Muscle of leg (tissue), 11 donors: ENCODE measurements around the gene CTIF. TPM values are rescaled to one million over a fixed set of nuclear protein-coding genes. Genes with fewer than 3 reads are reported as not detected.

Experiments used
- DNase-seq: peaks from one replicate; pipeline ENCODE4 v3.0.0; 2013
- H3K27ac ChIP-seq: one replicate; pipeline ENCODE4 v1.5.1; 2013; ENCODE audit warnings: mild to moderate bottlenecking, low read length, control low read depth
- H3K27me3 ChIP-seq: one replicate; pipeline ENCODE4 v1.6.1; 2013; ENCODE audit warnings: low read length; ENCODE audit not compliant: control insufficient read depth, insufficient read depth
- H3K36me3 ChIP-seq: one replicate; pipeline ENCODE4 v1.6.1; 2013; ENCODE audit warnings: low read length; ENCODE audit not compliant: control insufficient read depth, insufficient read depth
- H3K4me1 ChIP-seq: one replicate; pipeline ENCODE4 v1.6.1; 2013; ENCODE audit warnings: low read length; ENCODE audit not compliant: control insufficient read depth, insufficient read depth
- H3K4me3 ChIP-seq: one replicate; pipeline ENCODE4 v1.5.1; 2013; ENCODE audit warnings: low read length, control low read depth
- H3K9me3 ChIP-seq: replicated peaks from 2 replicates; pipeline ENCODE4 v1.6.1; 2013; ENCODE audit warnings: low read depth, low read length; ENCODE audit not compliant: control insufficient read depth
- WGBS: methylation state at CpG from one replicate; pipeline ENCODE4 v1.1.5; 2013; ENCODE audit warnings: missing lambda C conversion rate; ENCODE audit not compliant: insufficient coverage; 5-methylcytosine and 5-hydroxymethylcytosine counted together
- polyA plus RNA-seq, 8 donors: library from polyadenylated mRNA; unstranded; fragments of 120-200 nt; gene quantifications; one replicate each; pipeline versions ENCODE4 v1.2.1 to v1.2.3, GENCODE V29; 2013; ENCODE audit warnings: inconsistent platforms in 1 of 8, low replicate concordance in 1 of 8; ENCODE audit not compliant: insufficient read length in 8 of 8, insufficient read depth in 1 of 8
- total RNA-seq: library from RNA; stranded (reverse); fragments of 120-200 nt; gene quantifications from one replicate; pipeline ENCODE4 v1.2.4, GENCODE V29; 2013

The CTIF gene
- total and polyA plus RNA-seq, 9 donors = 16.3 to 46.8 (median 32.5) TPM

DNA sequence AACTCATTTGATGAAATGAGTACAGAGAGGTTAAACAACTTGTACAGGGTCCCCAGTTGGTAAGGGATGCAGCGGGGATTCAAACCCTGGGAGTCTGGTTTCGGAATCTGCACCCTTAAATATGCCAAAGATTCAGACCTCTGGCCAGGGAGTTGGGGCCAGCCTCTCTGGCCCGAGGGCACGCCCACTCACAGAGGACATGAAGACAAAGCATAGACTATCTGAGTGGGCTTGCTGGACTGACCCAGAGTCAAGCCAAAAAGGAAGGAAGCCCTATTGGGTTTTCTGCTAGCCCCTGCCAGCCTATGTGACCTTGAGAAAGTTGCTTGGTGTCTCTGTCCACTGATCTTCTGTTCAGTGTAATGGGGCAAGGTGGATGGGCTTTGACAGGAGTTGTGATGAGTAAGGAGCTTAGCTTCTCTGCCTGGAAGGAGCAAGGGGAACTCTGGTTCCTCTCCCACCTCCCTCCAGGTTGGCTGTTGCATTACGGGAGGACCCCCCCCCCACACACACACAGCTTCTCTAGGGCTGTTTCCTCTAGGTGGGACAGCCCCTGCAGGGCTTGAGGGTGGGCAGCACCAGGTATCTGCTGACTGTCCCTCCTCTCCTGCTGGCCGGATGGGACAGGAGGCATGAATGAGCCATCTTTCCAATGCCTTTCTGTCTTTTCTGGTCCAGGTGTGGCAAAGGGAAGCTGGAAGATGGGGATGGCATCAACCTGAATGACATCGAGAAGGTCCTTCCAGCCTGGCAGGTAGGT is 131.3 kb downstream of the CTIF start:
- H3K27me3 ChIP-seq = no peaks in the 10 kb centered on the region
- no peak overlapping the region for H3K27ac ChIP-seq
- peaks cover 16% of the 10 kb centered on the region for H3K9me3 ChIP-seq
- H3K4me3 ChIP-seq = no peak overlapping the region
- DNase-seq = no peak
- no peaks in the 10 kb centered on the region for H3K4me1 ChIP-seq
- WGBS = 89% methylated on average over 2 of the region's 7 CpGs
- peaks cover 46% of the 10 kb centered on the region for H3K36me3 ChIP-seq

DNA sequence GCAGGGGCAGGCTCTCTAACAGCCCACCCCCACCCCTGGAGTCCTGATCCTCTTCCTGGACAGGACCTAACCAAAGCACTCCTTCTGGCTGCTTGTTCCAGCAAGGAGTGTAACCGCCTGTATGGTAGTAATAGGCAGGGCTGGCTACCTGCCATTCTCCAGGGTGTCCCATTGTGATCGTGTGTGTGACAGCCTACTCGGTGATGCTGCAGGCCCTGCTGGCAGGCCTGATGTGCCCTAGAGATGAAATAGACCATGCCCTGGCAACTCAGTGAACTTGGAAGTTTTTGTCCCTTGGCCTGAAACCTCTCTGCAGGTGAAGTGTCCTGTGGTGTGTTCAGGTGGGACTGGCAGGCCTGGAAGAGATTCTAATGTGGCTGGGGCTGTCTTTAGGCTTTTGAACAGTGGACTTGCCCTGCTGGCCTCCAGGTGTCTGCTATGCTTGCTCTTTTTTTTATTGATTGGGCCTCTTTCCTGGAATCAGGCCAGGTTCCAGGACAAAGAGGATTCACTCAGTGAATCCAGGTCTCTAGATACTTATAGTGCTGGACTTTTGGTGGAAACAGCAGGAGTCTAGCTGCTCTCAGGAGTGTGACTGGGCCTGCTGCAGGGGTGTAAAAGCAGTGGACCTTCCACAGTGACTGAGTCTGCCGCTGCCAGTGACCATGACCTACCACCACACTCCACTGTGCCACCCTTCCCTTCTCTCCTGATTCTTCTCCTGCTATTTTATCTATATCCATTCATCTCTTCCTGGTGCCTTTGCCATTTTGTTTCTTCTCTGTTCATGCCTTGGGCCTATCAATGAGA is 132.1 kb downstream of the CTIF start:
- no peak overlapping the region for H3K27ac ChIP-seq
- peaks cover 42% of the 10 kb centered on the region for H3K36me3 ChIP-seq
- H3K4me3 ChIP-seq = no peak overlapping the region
- 97% methylated on average over 4 of the region's 4 CpGs for WGBS
- no peaks in the 10 kb centered on the region for H3K27me3 ChIP-seq
- DNase-seq = no peak
- H3K9me3 ChIP-seq = peaks cover 12% of the 10 kb centered on the region
- H3K4me1 ChIP-seq = peaks cover 4% of the 10 kb centered on the region

DNA sequence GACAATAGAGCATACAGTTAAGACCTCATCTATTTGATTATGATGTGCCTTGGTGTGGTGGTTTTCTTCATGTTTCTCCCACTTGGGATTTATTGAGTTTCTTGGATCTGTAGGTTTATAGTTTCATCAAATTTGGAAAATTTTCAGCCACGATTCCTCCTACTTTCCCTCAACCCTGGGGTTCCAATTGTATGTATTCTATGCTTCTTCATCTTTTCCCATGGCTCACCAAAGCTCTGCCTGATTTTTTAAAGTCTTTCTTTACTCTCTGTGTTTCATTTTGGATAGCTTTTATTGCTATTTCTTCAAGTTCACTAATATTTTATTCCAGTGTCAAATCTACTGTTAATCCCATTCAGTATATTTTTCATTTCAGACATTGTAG is 132.7 kb downstream of the CTIF start:
- peaks cover 12% of the 10 kb centered on the region for H3K9me3 ChIP-seq
- no peak overlapping the region for H3K4me3 ChIP-seq
- H3K36me3 ChIP-seq = peaks cover 36% of the 10 kb centered on the region
- H3K4me1 ChIP-seq = peaks cover 4% of the 10 kb centered on the region
- no peaks in the 10 kb centered on the region for H3K27me3 ChIP-seq
- no CpG with 5 or more reads among the region's 1 CpG for WGBS
- no peak overlapping the region for H3K27ac ChIP-seq
- no peak for DNase-seq

DNA sequence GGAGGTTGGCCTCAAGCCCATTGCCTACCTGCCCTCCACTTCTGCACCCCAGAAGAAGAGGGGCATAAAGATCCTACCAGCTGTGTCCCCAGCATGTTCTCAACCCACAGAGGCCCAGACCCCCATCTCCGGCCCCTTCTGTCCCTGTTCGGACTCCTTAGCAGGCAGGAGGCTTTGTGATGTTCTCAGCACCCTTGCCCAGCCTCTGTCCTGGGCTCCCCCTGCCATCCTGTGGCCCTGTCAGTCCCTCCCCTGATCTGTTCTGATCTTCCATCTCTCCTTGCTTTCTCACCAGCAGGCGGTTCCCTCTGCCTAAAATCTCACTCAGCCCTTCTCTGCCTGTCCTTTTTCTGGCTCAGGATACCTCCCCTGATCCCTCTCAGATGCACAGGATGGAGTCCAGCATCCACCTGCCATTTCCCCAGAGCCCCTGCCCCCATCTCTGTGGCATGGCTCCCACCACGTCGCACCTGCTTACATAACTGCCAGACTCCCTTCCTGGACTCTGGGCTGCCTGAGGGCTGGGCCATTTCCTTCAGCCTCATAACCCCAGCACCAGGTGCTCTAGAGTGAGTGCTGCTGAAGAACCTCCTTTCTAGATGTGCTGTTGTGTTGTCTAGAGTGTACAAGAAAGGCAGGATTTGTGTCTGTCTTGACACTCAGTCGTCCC is 134.0 kb downstream of the CTIF start:
- H3K4me3 ChIP-seq = no peak overlapping the region
- DNase-seq = no peak
- no peaks in the 10 kb centered on the region for H3K27me3 ChIP-seq
- H3K27ac ChIP-seq = no peak overlapping the region
- WGBS = 83% methylated on average over 3 of the region's 6 CpGs
- peaks cover 11% of the 10 kb centered on the region for H3K4me1 ChIP-seq
- peaks cover 12% of the 10 kb centered on the region for H3K9me3 ChIP-seq
- H3K36me3 ChIP-seq = peaks cover 34% of the 10 kb centered on the region

DNA sequence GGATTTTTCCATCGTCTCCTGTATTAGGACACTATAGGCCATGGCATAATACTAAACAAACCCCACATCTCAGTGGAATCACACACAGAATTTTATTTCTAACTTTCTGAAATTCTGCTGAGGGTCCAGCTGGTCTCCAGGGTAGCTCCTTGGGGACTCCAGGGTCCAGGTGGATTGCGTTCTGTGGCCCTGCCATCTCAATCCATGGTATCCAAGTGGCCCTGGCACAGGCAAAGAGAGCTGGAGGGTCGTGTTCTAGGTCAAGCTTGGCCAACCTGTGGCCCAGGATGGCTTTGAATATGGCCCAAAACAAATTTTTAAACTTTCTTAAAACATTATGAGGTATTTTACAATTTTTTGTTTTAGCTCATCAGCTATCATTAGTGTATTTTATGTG is 134.6 kb downstream of the CTIF start:
- Histone ChIP-seq H3K27ac (no peak overlapping the region), H3K9me3 (peaks cover 12% of the 10 kb centered on the region), H3K36me3 (peaks cover 33% of the 10 kb centered on the region), H3K27me3 (no peaks in the 10 kb centered on the region), H3K4me1 (peaks cover 11% of the 10 kb centered on the region), H3K4me3 (no peak overlapping the region)
- no peak for DNase-seq
- 85% methylated on average over 1 of the region's 3 CpGs for WGBS

DNA sequence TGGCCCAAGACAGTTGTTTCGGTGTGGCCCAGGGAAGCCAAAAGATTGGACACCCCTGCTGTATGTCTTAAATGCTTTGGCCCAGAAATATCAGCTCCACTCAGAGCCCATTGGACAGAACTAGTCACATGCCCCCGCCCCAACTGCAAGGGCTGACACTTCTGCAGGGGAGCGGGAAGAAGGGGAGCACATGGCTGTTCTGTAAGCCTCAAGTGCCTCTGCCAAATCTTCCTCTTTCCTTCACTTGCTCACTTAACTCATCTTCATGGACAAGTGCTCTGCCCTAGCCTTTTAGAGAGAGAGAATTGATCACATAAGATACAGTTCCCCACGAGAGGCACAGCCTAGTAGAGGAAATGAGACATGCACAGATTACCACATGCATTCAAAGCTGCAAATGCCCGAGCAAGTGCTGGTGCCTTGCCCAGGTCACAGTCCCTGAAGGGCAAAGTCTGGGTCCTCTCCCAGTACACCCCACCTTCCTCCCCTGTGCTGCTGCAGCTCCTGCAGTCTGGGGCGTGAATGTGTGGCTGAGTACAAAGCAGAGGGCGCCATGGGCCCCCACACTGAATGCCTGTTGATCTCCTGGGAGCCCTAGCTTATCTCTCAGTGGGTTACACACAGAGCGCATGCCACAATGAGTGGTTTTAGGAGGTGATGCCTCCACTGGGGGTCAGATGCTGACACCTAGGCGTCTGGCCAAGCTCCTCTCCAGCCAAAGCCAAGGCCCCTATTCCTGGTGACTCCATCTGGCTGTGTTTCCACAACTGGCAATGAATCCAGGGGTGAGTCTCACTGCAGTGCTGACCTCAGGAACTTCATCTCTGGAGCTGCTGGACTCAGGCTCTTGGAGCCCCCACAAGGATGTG is 135.3 kb downstream of the CTIF start:
- WGBS = 67% methylated on average over 5 of the region's 9 CpGs
- no peak overlapping the region for H3K27ac ChIP-seq
- peaks cover 12% of the 10 kb centered on the region for H3K9me3 ChIP-seq
- DNase-seq = no peak
- H3K4me1 ChIP-seq = peaks cover 14% of the 10 kb centered on the region
- H3K36me3 ChIP-seq = peaks cover 27% of the 10 kb centered on the region
- no peak overlapping the region for H3K4me3 ChIP-seq
- no peaks in the 10 kb centered on the region for H3K27me3 ChIP-seq

DNA sequence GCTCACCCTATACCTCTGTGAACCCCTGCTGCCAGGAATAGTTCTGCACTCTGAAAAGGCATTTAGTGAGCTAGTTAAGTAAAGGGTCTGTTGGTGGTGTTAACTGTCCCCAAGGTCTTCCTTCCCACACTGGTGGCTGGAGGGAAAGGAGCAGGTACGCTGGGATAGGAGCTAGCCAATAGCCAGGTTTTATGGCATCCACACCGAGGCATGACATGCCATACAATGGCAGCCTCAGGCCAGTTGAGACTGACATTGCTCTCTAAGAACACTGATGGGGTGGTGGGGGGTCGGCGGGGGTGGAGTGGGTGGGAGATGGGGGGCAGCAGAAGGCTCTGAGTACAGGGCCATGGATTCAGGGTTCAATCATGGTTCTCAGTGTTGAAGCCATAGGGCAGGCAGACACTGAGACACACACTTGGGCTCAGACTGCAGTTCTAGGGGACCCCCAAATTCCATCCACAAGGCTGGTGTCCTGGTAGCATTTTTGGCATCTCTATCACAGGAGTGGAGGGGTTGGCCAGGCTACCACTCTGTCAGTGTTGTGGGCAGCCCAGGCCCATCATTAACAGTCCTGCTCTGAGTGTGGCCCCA is 136.0 kb downstream of the CTIF start:
- Histone ChIP-seq H3K27ac (no peak overlapping the region), H3K4me1 (peaks cover 21% of the 10 kb centered on the region), H3K27me3 (no peaks in the 10 kb centered on the region), H3K9me3 (peaks cover 12% of the 10 kb centered on the region), H3K36me3 (peaks cover 27% of the 10 kb centered on the region), H3K4me3 (no peak overlapping the region)
- DNase-seq = no peak
- no CpG with 5 or more reads among the region's 4 CpGs for WGBS

DNA sequence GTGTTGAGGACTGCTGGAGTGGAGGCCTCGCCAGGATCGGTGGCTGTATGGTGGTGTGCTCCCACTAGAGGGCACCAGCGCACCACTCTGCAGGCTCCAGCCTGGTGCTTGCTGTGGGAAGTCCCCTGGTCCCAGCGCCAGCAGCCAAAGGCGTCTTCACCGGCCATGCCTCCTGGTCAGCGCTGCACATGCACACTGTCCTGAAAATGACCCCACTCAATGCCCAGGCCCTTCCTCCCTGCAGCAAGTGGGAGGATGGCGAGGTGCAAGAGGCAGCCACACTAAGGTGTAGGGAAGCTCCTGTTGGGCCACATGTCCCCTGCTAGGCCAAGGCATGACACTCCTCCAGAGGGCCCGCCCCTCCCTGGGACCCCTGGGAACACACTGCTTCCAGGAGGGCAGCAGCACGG is 136.5 kb downstream of the CTIF start:
- Histone ChIP-seq H3K4me1 (peaks cover 24% of the 10 kb centered on the region), H3K9me3 (peaks cover 12% of the 10 kb centered on the region), H3K36me3 (peaks cover 24% of the 10 kb centered on the region), H3K27me3 (no peaks in the 10 kb centered on the region), H3K4me3 (no peak overlapping the region), H3K27ac (no peak overlapping the region)
- 27% methylated on average over 5 of the region's 10 CpGs for WGBS
- peak; percentile 90 for DNase-seq

DNA sequence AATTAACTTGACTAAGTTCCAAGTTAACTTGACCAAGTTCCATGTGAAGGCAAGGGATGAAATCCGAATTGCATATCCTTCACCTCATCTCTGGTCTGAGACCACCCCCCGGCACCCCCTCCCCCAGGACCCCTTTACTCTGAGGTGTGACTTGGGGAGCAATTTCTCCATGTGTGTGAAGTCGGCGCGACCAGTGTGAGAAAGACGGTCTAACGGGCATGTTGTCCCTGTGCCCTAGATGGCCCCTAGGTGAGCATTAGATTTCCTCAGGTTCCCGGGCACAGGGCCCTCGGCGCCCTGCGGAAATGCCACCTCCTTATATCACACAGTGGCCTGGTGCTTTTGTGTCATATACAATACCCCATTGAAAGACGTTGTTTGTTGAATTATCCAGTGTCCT is 137.1 kb downstream of the CTIF start:
- Histone ChIP-seq H3K9me3 (peaks cover 8% of the 10 kb centered on the region), H3K27me3 (no peaks in the 10 kb centered on the region), H3K4me3 (no peak overlapping the region), H3K36me3 (peaks cover 19% of the 10 kb centered on the region), H3K4me1 (peaks cover 30% of the 10 kb centered on the region), H3K27ac (no peak overlapping the region)
- DNase-seq = no peak
- WGBS = 85% methylated on average over 10 of the region's 12 CpGs
